Embryonic facial prominence (tissue), 1 donor: Measurements from ENCODE around the gene DNAJC6.
"Not testable (repeated sequence)": the region's sequence is repeated elsewhere in the genome, so short reads cannot be mapped to it uniquely, and the experiment has no call there.

Experiments
- DNase-seq: peaks from one replicate; pipeline ENCODE4 v3.0.0-alpha.2; 2016; ENCODE audit errors: extremely low spot score

The DNAJC6 gene

GRCh38 chr1:65355031-65355712 is 45.8 kb downstream of the DNAJC6 start:
- no peak for DNase-seq

DNA sequence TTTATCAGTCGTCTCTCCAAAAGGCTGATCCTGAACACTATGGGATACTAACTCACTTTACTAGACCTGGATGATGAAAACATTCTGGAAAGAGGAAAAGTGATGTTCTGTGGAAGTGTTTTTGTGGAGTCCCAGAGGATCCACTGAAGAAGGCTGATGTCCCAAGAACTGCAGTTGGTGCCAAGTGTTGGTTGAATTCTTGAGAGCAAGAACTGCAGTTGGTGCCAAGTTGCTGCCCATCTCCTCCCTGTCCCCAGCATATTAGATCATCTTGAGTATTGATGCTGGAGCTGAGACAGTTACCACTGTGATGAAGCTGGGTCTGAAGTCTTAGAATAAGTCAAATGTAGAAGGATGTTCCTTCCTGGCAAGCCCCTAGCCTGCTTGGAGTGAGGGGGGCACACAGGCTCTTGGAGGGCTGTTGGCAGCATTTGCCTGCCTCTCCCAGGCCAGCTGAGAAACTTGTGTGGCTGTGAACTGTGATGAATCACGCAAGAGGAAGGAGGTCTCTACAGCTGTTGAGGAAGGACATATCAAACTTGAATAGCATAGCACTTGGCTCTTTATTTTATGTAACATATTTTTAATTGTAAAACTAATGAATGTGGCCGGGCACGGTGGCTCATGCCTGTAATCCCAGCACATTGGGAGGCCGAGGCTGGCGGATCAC is 48.1 kb downstream of the DNAJC6 start:
- no peak for DNase-seq

- no peak for DNase-seq
Measured at GRCh38 chr1:65359888-65360287, 50.5 kb downstream of the DNAJC6 start.

DNA sequence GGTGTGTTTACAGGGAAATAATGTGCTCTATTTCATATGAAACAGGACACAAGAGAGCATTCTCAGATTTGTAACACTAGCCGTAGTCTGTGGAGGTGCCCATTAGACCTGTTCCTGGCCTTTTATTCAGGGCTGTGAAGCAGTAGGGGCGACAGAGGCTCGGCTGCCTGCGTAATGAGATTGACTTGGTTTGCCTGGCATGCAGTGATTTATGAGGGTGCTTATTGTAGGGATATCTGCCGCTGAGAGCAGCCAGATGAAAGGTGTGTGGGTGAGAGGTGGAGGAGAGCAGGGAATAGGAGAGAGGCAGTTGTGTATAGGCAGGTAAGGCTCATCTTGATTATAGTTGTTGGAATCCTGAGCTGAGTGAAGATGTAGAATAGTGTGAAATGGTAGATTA is 51.3 kb downstream of the DNAJC6 start:
- no peak for DNase-seq

DNA sequence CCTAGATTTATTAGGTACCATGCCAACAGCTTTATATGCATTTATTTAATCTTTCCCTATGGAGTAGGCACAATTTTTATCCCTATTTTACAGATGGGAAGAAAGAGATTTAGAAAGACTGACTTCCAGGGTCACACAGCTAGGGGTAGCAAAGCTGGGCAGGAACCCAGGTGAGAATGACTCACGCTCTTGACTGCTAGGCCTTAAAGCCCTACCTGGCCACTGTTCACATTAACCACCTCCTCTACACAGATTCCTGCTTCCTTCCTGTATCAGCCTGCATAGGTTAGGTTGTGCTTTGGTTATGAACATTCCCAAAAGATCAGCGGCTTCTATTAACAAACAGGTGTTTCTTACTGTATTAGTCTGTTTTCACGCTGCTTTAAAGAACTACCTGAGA is 53.2 kb downstream of the DNAJC6 start:
- no peak for DNase-seq

DNA sequence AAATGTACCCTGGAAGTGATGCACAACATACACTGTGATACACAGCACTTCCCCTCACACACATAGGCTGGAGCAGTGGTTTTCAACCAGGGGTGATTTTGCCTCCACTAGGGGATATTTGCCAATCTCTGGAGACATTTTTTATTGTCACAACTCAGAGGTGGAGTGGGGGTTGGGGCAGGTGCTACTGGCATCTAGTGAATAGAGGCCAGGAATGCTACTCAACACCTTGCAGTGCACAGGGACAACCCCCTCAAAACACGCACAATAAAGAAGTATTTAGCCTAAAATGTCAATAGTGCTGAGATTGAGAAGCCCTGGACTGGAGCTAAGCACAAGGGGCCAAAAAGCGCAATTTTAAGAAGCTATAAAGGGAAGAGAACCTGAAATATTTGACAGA is 54.1 kb downstream of the DNAJC6 start:
- no peak for DNase-seq

DNA sequence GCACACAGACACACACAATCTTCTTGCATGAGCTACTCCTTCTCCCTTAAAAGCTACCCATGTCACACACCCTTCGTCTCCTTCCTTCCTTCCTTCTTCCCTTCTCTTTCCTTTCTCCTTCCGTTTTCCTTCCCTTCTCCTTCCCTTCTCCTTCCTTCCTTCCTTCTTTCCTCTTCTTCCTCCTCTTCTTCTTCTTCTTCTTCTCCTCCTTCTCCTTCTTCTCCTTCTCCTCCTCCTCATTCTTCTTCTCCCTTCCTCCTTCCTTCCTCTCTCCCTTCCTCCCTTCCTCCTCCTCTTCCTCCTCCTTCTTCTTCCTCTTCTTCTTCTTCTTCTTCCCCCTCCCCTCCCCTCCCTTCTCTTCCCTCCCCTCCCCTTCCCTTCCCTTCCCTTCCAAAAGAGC is 59.1 kb downstream of the DNAJC6 start:
- no peak for DNase-seq

GRCh38 chr1:65371544-65371943 is 62.2 kb downstream of the DNAJC6 start:
- DNase-seq: no peak

DNA sequence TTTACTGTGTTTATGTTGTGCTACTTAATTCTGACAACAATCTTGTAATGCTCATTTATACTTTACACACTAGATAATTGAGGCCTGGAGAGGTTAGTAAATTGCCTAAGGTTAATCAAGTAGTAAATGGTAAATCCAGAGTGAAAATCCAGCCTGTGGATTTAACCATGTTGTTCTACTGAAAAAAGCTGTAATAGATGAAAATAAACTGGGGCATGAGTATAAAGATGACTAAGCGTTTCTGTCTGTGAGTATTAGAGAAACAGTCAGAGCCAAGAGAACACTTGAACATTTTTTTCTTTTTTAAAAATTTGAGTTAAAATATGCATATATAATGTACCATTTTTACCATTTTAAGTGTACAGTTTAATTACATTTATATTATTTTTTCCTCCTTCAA is 63.2 kb downstream of the DNAJC6 start:
- no peak for DNase-seq

DNA sequence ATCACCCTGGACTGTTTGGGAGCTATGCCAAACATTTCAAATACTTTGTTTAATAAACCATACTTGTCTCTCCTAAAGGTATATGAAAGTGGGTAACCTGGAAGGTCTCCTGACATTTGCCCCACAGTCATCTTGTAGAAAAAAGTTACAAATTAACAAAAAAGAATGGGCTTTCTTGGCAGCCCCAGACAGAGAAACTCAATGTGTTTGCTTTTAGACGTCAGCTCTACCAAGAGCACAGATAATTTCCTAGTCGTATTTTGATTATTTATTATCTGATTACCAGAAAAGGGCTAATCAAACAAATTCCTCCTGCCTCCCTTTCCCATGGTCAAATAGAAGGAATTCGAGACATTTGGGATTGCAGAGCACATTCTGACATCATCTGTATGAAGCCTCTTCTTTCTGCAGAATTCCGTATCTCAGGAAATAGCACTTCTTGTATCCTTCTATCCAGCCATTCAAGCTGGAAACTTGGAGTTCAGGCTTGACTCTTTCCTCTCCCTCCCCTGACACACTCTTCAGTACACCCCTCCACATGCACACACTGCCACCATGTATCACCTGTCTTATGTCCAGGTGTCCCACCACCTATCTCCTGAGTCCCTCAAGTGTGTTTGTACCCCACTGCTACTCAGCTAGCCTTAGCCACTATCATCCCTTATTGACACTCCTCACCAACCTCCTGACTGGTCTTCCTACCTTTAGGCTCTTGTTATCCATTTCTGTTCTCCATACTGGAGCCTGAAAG is 68.3 kb downstream of the DNAJC6 start:
- DNase-seq: no peak

DNA sequence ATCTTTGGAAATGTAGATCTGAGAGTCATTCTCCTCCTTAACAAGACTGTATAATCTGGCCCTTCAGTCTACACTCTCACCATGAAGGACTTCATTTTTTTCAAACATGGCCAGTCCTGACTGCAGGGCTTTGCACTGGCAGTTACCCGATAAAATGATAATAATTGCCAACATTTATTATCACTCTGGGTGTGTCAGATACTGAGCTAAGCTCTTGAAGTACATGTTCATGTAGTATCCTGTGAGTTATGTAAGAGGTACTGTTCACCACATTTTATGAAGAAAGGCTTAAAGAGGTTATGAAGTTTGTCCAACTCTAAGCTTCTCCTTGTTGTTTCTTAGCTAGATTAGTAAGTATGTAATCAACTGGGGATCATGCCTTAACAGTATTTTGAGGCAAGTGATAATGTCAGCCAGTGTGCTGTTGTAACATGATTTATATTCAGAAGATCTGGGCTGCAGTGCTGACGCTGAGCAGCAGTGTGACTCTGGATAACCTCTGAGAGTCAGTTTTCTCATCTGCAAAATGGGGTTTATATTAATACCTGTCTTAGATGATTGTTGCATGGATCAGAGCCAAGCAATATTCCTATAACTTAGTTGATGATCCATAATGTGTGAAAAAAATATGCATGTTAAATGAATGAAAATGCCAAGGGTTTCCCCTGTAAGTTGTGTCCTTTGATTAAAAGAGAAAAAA is 69.1 kb downstream of the DNAJC6 start:
- DNase-seq: no peak

DNA sequence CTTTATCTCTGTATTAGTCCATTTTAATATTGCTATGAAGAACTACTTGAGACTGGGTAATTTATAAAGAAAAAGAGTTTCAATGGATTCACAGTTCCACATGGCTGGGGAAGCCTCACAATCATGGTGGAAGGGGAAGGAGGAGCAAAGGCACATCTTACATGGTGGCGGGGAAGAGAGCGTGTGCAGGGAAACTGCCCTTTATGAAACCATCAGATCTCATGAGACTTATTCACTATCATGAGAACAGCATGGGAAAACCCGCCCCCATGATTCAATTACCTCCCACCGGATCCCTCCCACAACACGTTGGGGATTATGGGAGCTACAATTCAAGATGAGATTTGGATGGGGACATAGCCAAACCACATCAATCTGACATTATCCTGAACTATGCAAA is 75.1 kb downstream of the DNAJC6 start:
- DNase-seq: not testable (repeated sequence)

- no peak for DNase-seq
Measured at GRCh38 chr1:65386439-65386838, 77.1 kb downstream of the DNAJC6 start.

DNA sequence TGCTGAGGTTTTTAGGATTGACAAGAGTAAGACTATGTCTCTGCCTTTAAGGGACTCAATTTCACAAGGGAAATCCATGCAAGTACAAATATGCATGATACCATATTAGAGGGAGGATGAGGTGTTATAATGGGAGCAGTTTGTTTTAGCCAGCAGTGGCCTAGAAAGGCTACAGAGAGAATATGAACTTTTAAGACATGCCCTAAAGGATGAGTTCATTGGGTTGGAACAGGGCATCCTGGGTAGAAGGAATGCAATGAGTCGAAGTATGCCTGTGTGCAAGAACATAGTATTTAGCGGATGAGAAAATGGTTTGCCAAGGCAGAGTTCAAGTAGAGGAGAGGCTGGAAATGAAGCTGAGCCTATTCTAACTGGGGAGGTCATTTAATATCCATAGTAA is 78.5 kb downstream of the DNAJC6 start:
- DNase-seq: no peak

DNA sequence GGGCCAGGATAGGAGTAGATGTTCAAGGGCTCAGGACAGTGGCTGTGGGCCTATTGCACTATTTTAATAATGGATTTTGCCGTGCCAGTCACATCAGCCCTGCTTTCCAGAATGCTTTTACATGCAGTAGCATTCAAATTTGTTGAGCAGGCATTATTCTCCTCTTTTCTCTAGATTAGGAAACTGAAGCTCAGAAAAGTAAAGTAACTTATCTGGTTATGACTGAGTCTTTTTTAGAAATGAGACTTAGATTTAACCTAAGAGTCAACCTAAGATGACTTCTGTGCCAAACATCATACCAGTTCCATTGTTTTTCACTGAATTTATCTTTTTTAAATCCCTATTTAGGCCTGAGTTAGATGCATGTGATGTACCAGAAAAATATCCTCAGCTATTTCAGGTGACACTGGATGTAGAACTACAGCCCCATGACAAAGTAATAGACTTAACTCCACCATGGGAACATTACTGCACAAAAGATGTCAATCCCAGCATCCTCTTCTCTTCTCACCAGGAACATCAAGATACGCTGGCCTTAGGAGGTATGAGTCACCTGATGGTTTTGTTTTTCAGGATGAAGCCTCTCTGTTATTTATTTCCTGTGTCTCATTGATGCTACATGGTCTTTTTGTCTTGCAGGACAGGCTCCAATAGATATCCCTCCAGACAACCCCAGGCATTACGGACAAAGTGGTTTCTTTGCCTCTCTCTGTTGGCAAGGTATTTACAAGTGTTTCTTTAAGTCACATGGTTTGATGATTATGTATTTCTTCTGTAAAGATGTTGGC is 79.8 kb downstream of the DNAJC6 start:
- DNase-seq: no peak

GRCh38 chr1:65392497-65392896 is 83.2 kb downstream of the DNAJC6 start:
- DNase-seq: no peak

GRCh38 chr1:65393347-65393746 is 84.0 kb downstream of the DNAJC6 start:
- no peak for DNase-seq

GRCh38 chr1:65393928-65394327 is 84.6 kb downstream of the DNAJC6 start:
- DNase-seq: no peak

DNA sequence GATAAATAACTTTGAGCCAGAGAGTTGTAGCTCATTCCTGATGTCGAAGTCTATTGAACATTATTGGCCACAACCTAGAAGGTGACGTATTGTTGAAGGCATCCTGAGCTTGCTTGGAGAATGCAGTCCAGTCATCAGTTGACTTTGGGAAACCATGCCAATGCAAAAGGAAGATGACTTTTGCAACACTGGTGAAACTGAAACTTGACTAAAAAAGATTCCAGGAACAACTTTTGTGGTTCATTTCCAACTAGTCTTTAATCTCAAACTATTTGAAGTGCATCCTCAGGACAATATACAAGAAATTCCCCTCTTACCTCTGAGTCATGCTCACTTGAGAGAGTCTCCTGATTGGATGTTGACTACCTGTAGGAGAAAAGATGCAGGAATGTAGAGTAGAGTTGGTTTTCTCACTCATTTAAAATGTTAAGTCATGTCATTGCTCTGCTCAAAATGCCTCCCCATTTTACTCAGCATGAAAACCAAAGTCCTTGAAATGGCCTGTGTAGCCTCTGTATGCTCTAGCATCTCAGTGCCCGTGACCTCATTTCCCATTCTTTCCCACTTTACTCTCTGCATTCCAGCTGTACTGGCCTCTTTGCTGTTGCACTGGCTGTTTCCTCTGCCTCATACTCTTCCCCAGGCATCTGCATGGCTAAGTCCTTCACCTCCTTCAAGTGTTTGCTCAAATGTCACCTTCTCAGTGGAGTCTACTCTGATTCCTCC is 86.7 kb downstream of the DNAJC6 start:
- DNase-seq: no peak

DNA sequence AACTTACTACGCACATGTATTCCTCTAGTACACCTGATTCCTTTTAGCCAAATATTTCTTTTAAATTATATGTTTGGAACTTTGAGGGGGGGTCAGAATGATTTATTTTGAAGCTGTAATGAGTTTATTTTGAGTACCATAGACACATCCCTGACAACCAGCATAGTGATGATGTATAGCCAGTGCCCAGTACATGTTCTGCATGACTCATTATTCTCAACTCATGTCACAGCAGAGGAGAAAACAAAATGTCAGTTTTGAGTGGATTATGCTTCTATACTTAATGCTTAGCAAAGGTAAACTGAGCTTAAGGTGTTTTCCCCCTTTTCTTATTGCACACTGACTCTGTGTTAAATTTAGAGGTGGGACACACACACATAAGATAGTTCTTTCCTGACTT is 88.7 kb downstream of the DNAJC6 start:
- no peak for DNase-seq

DNA sequence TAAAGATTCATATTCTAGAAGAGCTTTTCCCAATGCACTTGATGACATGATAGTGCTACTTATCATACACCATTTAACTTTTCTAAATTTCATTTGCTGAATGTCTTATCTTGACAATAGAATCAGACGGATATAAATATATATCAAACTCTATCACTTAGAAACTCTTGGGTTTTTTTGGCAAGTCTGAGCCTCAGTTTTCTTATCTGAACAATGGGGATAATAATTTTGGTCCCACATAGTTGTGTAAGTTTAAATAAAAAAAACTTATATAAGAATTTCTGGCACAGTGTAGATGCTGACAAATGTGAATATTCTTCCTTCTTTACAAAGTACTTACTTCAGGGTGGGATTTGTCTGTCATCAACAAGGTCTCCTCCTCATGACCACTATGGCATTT is 89.7 kb downstream of the DNAJC6 start:
- DNase-seq: no peak
